Stimulated activated CD4-positive, alpha-beta T cell treated with anti-CD3 and anti-CD28 coated beads, TNF-alpha, amount 100 ng/mL, for 48 hours (primary cell): Measurements from ENCODE around the gene TELO2.

Source experiments
- DNase-seq, 3 donors: peaks; one replicate each; pipeline ENCODE4 v3.0.0-alpha.2; 2020; ENCODE audit warnings: low read depth in 3 of 3

Gene TELO2

GRCh38 chr16:1498899-1499676, 5.9 kb downstream of the TELO2 start:
- no peak for DNase-seq

- DNase-seq = no peak
Observed at GRCh38 chr16:1499756-1500464, 6.8 kb downstream of the TELO2 start.

GRCh38 chr16:1500465-1501150, 7.4 kb downstream of the TELO2 start:
- DNase-seq = no peak

- DNase-seq = no peak
Observed at GRCh38 chr16:1501630-1502029, 8.5 kb downstream of the TELO2 start.

GRCh38 chr16:1502092-1503004, 9.2 kb downstream of the TELO2 start:
- DNase-seq = no peak

GRCh38 chr16:1503110-1503955, 10.2 kb downstream of the TELO2 start:
- DNase-seq = no peak

- DNase-seq = no peak
Observed at GRCh38 chr16:1505073-1505844, 12.1 kb downstream of the TELO2 start.

- no peak for DNase-seq
Observed at GRCh38 chr16:1505912-1506311, 12.8 kb downstream of the TELO2 start.

GRCh38 chr16:1506494-1507213, 13.5 kb downstream of the TELO2 start:
- DNase-seq = no peak

GRCh38 chr16:1508494-1509187, 15.5 kb downstream of the TELO2 start:
- no peak for DNase-seq

- DNase-seq = no peak
Observed at GRCh38 chr16:1509307-1510221, 16.4 kb downstream of the TELO2 start.

GRCh38 chr16:1510272-1510671, 17.1 kb downstream of the TELO2 start:
- DNase-seq = no peak

- no peak for DNase-seq
Observed at GRCh38 chr16:1510941-1511351, 17.8 kb downstream of the TELO2 start.

GRCh38 chr16:1511662-1512569, 18.8 kb downstream of the TELO2 start:
- no peak for DNase-seq

GRCh38 chr16:1512774-1513173, 19.6 kb downstream of the TELO2 start:
- DNase-seq = no peak

- no peak for DNase-seq
Observed at GRCh38 chr16:1514507-1514906, 21.3 kb downstream of the TELO2 start.
